Measurements from ENCODE around the gene JUND. TPM values are rescaled to one million over a fixed set of nuclear protein-coding genes. Genes with fewer than 3 reads are reported as not detected.

The JUND gene
- polyA plus RNA-seq, 3 donors, result 22.5 to 1,792 (median 86.9) TPM

DNA sequence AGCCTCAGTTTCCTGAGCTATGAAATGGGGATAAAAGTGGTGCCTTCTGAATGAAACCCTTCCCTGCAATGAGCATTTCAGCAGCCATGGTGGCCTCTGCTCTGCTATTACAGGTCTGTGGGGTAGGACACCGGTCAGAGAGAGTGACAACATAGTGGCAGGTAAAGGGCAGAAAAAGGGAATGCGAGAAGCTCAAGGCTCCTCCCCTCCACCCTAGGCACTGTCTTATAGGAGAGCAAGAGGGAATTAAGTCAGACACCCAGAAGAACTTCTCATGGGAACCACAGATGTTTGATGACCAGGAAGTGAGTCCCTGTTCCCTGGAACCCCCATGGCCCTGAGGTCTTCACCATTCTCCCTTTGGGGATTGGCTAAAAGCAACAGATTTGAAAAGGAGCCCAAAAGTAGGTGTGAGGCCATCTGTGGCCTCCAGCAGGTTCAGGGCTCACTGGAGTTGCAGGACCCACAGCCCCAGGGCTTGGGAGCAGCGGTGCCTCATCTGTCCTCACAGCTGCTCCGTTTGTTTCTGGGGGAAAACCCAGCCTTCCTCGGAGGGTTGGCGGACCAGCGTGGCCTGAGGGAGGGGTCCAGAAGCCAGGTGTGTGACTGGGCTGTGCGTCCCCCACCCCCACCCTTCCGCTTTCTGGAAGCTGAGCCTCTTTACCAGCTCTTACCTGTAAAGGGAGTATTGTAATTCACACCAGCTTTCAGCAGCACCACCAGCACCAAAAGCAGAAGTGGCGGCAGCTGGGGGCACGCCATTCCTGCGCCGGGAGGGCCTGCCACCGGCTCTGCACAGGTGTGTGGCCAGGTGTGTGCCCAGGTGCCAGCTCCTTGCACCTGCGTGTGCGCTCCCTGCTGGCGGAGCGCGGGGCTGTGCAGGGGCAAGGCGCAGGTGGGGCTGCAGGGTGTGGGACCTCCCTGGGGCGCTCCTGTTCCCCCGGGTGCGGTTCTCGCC lies 26.6 kb downstream of the JUND start:
- H3K4me2 ChIP-seq (replicated peaks; ENCODE audit: extremely low read depth, low read length, poor library complexity, severe bottlenecking), result no peak overlapping the region
- no peaks in the 10 kb centered on the region for H3K79me2 ChIP-seq (ENCODE audit: insufficient read depth, low read length)
- no peaks in the 10 kb centered on the region for H3K36me3 ChIP-seq (replicated peaks in 1 of 2; ENCODE audit: control insufficient read depth in 1 of 2, insufficient read depth in 2 of 2, low read length in 2 of 2)
- no peak overlapping the region for H3K9ac ChIP-seq (ENCODE audit: insufficient read depth, low read length, poor library complexity, severe bottlenecking)
- peak in 1 of 3 donors; percentile 14 for DNase-seq
- TF ChIP-seq, protein P1, sequence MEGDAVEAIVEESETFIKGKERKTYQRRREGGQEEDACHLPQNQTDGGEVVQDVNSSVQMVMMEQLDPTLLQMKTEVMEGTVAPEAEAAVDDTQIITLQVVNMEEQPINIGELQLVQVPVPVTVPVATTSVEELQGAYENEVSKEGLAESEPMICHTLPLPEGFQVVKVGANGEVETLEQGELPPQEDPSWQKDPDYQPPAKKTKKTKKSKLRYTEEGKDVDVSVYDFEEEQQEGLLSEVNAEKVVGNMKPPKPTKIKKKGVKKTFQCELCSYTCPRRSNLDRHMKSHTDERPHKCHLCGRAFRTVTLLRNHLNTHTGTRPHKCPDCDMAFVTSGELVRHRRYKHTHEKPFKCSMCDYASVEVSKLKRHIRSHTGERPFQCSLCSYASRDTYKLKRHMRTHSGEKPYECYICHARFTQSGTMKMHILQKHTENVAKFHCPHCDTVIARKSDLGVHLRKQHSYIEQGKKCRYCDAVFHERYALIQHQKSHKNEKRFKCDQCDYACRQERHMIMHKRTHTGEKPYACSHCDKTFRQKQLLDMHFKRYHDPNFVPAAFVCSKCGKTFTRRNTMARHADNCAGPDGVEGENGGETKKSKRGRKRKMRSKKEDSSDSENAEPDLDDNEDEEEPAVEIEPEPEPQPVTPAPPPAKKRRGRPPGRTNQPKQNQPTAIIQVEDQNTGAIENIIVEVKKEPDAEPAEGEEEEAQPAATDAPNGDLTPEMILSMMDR (IDR thresholded peaks at IDR 0.05), result no peak
- Mint-ChIP-seq H3K36me3 (no peaks in the 10 kb centered on the region), H3K9me3 (no peaks in the 10 kb centered on the region), H3K27me3 (ENCODE audit: low read depth in 3 of 3) (peaks cover 3 to 25% (median 10%) of the 10 kb centered on the region in 3 donors), H3K27ac (peak overlapping the region in 2 of 7 donors; percentile 78 to 87), H3K4me3 (peak overlapping the region in 1 of 2 donors; percentile 80), H3K4me1 (peaks cover 21% of the 10 kb centered on the region)
- WGBS (ENCODE audit: insufficient coverage), result 4% methylated on average over 14 of the region's 24 CpGs
- no peak overlapping the region for H3K27ac ChIP-seq (ENCODE audit: low read depth in 1 of 2, low read length in 2 of 2)
- no peaks in the 10 kb centered on the region for H4K20me1 ChIP-seq (ENCODE audit: insufficient read depth, low read length)
- H3K27me3 ChIP-seq (ENCODE audit: control insufficient read depth in 2 of 2, insufficient read depth in 2 of 2, low read length in 2 of 2), result peaks cover 0 to 2% of the 10 kb centered on the region in 2 donors
- H2AFZ ChIP-seq (ENCODE audit: insufficient read depth, low read depth, low read length, poor library complexity, severe bottlenecking), result no peak overlapping the region
- peaks cover 20 to 25% of the 10 kb centered on the region in 2 donors for H3K4me1 ChIP-seq (ENCODE audit: control insufficient read depth in 1 of 2, insufficient read depth in 2 of 2, low read length in 2 of 2)
- no peak overlapping the region for H3K4me3 ChIP-seq (replicated peaks in 1 of 3; ENCODE audit: low read depth in 2 of 3, low read length in 3 of 3)
- no peaks in the 10 kb centered on the region for H3K9me3 ChIP-seq (replicated peaks in 1 of 2; ENCODE audit: control insufficient read depth in 1 of 2, insufficient read depth in 1 of 2, low read length in 2 of 2)
- intact Hi-C loops (cut with micrococcal nuclease), result loop anchor here (5.0 to 10.0 kb wide), 4 partner anchors 143 to 243 kb away; no protein-coding TSS in a partner anchor

DNA sequence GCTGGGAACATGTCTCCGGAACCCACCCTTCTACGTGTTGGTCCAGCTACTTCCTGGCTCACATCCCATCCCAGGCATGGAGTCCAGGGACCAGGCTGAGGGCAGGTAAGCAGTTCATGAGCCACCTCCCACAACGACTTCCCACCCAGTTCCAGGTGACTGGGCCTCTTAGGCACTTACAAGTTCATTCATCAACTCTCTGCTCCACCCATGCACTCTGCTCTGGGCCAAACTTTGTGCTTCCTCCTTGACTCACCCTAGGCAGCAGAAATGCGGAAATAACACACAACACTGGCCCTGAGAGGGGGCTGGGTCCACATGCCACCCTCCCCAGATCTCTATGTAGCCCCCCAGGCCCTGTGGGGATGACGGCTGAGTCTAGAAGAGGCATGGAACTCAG lies 27.7 kb downstream of the JUND start:
- TF ChIP-seq, protein P1 (IDR thresholded peaks at IDR 0.05), result no peak
- H4K20me1 ChIP-seq (ENCODE audit: insufficient read depth, low read length), result no peaks in the 10 kb centered on the region
- no peaks in the 10 kb centered on the region for H3K9me3 ChIP-seq (replicated peaks in 1 of 2; ENCODE audit: control insufficient read depth in 1 of 2, insufficient read depth in 1 of 2, low read length in 2 of 2)
- 58% methylated on average over 3 of the region's 5 CpGs for WGBS (ENCODE audit: insufficient coverage)
- peaks cover 21% of the 10 kb centered on the region for H3K4me1 Mint-ChIP-seq
- DNase-seq, result peak in 2 of 3 donors; percentile 63 to 81
- H3K36me3 Mint-ChIP-seq, result no peaks in the 10 kb centered on the region
- peaks cover 0 to 2% of the 10 kb centered on the region in 2 donors for H3K27me3 ChIP-seq (ENCODE audit: control insufficient read depth in 2 of 2, insufficient read depth in 2 of 2, low read length in 2 of 2)
- no peak overlapping the region for H2AFZ ChIP-seq (ENCODE audit: insufficient read depth, low read depth, low read length, poor library complexity, severe bottlenecking)
- intact Hi-C loops (cut with micrococcal nuclease), result loop anchor here (2.0 to 10.0 kb wide), 5 partner anchors 141 to 241 kb away; no protein-coding TSS in a partner anchor
- H3K9ac ChIP-seq (ENCODE audit: insufficient read depth, low read length, poor library complexity, severe bottlenecking), result no peak overlapping the region
- H3K4me2 ChIP-seq (replicated peaks; ENCODE audit: extremely low read depth, low read length, poor library complexity, severe bottlenecking), result no peak overlapping the region
- no peaks in the 10 kb centered on the region for H3K36me3 ChIP-seq (replicated peaks in 1 of 2; ENCODE audit: control insufficient read depth in 1 of 2, insufficient read depth in 2 of 2, low read length in 2 of 2)
- H3K27ac Mint-ChIP-seq, result peak overlapping the region in 6 of 7 donors; percentile 48 to 89 (median 81)
- no peaks in the 10 kb centered on the region for H3K79me2 ChIP-seq (ENCODE audit: insufficient read depth, low read length)
- no peaks in the 10 kb centered on the region for H3K9me3 Mint-ChIP-seq
- H3K27me3 Mint-ChIP-seq (ENCODE audit: low read depth in 3 of 3), result peaks cover 3 to 27% (median 10%) of the 10 kb centered on the region in 3 donors
- peak overlapping the region in 1 of 2 donors; percentile 39 for H3K4me3 Mint-ChIP-seq
- H3K4me1 ChIP-seq (ENCODE audit: control insufficient read depth in 1 of 2, insufficient read depth in 2 of 2, low read length in 2 of 2), result peaks cover 20 to 25% of the 10 kb centered on the region in 2 donors
- peak overlapping the region in 1 of 2 donors; percentile 65 for H3K27ac ChIP-seq (ENCODE audit: low read depth in 1 of 2, low read length in 2 of 2)
- no peak overlapping the region for H3K4me3 ChIP-seq (replicated peaks in 1 of 3; ENCODE audit: low read depth in 2 of 3, low read length in 3 of 3)
